COLO668 (cell line): ENCODE measurements around the gene INPP1.
"Not testable (repeated sequence)": the region's sequence is repeated elsewhere in the genome, so short reads cannot be mapped to it uniquely, and the experiment has no call there.

Source experiments
- DNase-seq: peaks from one replicate; lab custom pipeline; 2025; ENCODE audit not compliant: unreplicated experiment; lab: John Stamatoyannopoulos, UW

INPP1 gene, protein sequence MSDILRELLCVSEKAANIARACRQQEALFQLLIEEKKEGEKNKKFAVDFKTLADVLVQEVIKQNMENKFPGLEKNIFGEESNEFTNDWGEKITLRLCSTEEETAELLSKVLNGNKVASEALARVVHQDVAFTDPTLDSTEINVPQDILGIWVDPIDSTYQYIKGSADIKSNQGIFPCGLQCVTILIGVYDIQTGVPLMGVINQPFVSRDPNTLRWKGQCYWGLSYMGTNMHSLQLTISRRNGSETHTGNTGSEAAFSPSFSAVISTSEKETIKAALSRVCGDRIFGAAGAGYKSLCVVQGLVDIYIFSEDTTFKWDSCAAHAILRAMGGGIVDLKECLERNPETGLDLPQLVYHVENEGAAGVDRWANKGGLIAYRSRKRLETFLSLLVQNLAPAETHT

DNA sequence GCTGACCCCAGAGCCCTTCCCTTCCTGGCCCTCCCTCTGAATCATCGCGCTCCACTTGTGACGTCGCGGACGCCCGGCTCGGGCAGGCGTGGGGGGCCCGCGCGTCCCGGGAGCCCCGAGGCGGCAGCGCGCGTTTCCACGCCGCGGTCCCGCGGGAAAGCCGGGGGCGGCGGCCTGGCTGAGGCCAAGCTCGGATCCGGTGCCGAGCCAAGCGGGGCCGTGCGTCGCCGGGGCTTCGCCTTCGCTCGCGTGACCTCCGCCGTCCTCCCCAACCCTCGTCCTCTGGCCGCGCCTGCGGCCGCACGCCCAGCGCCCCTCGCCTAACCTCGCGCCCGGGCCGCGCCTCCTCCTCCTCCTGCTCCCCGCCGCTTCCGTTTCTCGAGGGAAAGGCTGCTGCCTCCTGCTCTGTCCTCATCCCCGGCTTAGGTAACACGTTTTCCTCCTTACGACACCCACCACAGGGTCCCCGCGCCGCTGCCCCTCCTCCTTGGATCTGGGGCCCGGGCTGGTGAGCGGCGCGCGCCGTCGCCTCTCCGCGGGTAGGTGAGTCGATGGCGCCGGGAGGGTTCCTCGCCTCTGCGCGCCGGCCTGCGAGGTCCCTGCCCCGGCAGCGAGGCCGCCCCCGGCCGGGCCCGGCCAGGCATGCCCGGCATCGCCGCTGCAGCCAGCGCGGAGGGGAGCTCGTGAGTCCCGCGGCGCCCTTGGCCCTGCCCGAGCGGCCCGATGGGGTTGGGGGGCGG lies at the start of gene INPP1:
Gene INPP1, plus strand, starts transcription at position 54 of the 740 bp plus-strand sequence. CDS start 16,514 bp downstream, outside the sequence.
- DNase-seq = peak; percentile 79

- DNase-seq = not testable (repeated sequence)
Observed at GRCh38 chr2:190297880-190298279, 45.5 kb upstream of the INPP1 start.

DNA sequence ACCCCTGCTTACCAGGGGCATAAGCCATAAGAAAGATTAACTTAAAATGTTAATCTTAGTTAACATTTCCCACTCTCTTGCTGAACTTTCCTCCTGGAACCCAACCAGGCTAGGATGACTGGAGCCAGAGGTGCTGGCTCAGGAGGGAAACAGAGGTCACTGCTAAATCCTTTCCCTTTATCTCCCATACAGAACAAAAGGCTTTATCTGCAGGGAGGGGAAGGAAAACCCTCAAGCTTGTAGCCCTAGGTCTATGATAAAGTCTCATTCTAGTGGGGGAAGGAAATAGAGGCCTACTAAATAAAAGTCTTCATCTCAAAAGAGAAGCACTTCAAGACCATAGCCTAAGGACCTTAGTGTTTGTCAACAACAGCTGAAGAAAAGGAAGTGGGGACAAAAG lies 42.4 kb upstream of the INPP1 start:
- DNase-seq = no peak

DNA sequence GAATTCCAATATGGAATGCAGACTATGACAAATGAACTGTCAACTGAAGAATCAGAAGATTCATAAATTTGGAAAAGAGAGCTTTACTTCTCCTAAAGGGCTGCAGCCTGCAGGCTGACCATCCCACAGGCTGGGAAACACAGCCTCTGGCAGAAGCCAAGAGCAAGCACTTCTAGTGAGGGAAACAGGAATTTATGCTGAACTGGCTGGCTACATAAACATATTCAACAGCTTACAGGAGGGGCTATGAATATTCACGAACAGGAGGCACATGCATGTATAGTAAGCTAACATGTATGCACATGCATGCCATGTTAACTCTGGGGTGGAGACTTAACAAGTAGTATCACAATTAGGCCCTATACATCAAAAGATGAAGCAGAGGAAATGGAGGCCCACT lies 41.3 kb upstream of the INPP1 start:
- no peak for DNase-seq

DNA sequence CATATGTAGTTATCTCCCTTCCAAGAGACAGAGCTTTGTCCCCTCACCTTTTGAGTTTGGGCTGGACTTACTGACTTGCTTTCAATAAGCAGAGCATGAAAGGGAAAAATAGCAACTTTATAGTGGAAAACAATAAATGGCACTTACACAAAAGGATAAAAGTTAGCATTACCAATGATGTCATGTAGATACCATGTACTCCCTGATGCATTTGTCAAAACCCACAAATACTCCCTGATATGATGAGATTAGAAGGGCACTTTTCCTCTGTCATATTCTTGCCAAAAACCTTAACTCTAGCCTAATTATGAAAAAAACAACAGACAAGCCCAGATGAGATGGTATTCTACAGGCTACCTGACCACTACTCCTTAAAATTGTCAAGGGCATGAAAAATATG lies 39.7 kb upstream of the INPP1 start:
- DNase-seq = no peak

DNA sequence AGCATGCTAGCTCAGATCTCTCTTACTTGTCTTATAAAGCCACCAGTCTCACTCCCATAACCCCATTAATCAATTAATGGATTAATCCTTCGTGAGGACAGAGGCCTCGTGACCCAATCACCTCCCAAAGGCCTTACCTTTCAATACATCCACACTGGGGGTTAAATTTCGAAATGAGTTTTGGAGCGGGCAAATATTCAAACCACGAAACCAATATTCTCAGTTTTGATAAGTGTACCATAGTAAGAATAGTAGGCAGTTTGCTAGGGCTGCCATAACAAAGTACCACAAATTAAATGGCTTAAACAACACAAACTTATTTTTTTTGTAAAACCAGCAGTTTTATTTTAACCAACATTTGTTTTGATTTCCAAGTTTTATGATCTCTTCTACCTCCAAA lies 39.0 kb upstream of the INPP1 start:
- no peak for DNase-seq

DNA sequence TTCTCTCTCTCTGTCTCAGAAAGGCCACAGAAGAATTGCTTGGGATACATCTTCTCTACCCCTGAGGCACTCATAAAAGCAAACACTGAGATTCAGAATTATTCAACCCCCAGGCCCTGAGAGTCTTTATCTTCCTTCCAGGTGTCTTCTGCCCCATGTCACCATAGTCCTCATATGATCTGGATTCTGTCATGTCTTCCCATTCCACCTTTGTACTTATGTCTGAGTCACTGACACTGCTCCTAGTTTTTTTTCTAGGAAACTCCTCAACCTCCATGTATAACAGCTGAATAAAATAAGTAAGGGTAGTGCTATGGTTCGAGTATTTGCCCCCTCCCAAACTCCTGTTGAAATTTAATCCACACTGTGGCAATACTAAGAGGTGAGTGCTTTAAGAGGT lies 35.4 kb upstream of the INPP1 start:
- DNase-seq = no peak

DNA sequence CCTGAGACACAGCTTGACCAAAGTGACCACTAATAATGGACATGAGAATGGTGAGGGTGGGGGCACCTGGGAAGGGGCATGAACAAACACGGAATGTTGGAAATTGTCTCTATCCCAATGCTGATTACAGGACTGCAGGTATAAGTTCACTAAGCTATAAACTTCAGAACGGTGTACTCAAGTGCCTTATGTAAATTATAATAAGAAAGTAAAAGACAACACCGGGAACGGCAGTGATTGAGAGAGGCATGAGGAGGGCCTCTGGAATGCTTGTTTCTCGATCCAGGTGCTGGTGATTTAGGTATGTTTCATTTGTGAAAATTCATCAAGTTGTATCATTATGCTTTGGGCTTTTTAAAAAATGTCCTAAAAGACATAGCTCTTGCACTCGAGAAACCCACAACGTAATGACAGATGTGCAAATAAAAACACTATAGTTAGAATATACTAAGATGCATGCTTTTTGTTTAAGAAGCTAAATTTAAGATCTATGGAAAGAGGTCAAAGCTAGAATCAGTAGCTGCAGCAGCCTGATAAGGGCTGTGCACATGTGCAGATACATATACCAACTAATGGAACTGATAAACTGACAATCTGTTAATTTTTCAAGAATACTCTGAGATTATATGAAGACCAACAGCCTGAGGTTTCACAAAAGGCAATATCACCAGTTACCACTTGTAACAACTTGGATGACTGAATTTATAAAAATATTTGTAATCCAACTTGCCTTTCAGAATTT lies 31.3 kb upstream of the INPP1 start:
- DNase-seq = no peak

- DNase-seq = not testable (repeated sequence)
Observed at GRCh38 chr2:190312635-190313025, 30.8 kb upstream of the INPP1 start.

GRCh38 chr2:190313880-190314279 lies 29.5 kb upstream of the INPP1 start:
- no peak for DNase-seq

GRCh38 chr2:190315273-190315672 lies 28.1 kb upstream of the INPP1 start:
- no peak for DNase-seq

- DNase-seq = no peak
Observed at GRCh38 chr2:190318514-190318913, 24.9 kb upstream of the INPP1 start.

- no peak for DNase-seq
Observed at GRCh38 chr2:190318931-190319554, 24.3 kb upstream of the INPP1 start.

DNA sequence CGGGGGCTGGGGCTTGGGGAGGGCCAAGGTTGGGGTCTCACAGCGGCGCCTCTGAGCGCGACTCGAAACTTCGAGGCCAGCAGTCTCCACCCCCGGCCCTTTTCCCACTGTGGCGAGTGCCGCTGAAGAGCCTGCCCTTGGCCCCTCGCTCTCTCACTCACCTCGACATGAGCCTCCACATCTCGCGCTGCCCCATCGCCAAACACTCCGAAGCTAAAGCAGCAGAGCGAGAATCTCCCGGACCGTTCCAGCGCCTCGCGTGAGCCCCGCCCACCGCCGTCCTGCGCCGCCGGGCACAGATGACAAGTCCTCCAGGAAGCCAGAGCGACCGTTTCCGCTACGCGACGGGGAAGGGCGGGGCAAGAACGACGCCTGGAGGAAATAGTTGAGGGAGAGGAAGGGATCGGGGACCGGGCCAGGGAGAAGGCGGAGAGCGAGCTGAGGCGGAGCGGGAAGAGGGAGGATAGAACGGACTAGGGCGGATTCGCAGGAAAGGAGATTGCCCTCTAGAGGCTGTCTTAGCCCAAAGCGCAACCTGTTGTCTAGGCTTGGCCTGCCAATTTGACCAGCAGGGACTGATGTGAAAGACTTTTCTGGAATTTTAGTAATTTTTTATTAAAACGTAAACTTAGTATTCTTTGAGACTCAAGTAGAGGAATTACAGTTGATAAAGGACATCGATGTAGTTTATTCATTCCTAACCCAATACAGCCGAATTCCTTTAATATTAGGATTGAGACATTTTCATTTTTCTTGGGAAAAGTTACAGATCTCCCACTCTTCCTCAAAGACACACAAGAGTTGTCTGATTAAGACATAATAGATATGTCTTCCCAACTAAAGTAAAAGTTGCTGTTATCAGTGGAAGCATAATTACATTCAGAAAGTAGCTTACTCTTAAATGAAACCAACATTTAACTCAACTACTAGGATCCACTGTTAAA lies 23.6 kb upstream of the INPP1 start, which contains the start of gene HIBCH:
Gene HIBCH, minus strand, starts transcription at position 272 of the 944 bp plus-strand sequence. Its CDS starts 76 bp downstream, at position 196.
- peak; percentile 98 for DNase-seq

GRCh38 chr2:190320696-190321095 lies 22.7 kb upstream of the INPP1 start:
- no peak for DNase-seq

DNA sequence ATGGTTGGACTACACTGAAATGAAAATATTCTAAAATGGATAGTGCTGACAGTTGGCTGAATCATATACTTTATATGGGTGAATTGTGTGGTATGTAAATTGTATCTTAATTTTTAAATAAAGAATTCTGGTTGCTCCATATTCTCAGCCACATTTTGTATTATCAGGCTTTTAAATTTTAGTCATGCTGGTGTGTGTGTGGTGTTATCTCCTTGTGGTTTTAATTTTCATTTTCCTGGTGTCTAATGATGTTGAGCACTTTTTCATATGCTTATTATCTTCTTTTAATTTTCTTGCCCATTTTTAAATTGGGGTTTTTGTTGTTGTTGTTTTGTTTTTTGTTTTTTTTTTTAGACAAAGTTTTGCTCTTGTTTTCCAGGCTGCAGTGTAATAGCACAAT lies 20.0 kb upstream of the INPP1 start:
- DNase-seq = no peak

DNA sequence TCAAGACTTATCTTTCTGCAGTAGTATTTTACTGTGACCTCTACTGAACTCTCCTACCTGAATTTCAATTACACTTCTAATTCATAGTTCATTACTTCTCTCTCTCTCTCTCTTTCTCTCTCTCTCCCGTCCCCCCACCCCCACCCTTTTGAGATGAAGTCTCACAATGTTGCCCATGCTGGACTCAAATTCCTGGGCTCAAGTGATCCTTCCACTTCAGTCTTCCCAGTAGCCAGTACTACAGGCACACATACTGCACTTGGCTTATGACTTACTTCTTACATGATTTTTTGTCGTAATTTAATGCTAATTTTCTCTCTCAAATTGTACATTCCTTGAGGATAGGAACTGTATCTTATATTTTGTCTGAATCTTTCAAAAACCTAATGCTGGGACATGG lies 17.8 kb upstream of the INPP1 start:
- DNase-seq = no peak

- DNase-seq = no peak
Observed at GRCh38 chr2:190327867-190328572, 15.4 kb upstream of the INPP1 start.

- no peak for DNase-seq
Observed at GRCh38 chr2:190328573-190329147, 14.7 kb upstream of the INPP1 start.
